HEK293 (cell line): ENCODE measurements around the gene SIRT4.

Experiments
- CTCF ChIA-PET: fragments of 350-600 bp; formaldehyde crosslinking; extraction: SDS; loops from one replicate; lab custom pipeline; 2021; ENCODE audit warnings: antibody characterized with exemption; lab: Yijun Ruan, JAX
- POLR2A ChIA-PET: fragments of 300-600 bp; formaldehyde crosslinking; extraction: SDS; loops from one replicate; lab custom pipeline; 2020; ENCODE audit warnings: antibody characterized with exemption, inconsistent platforms; lab: Yijun Ruan, JAX
- H3K27ac ChIP-seq: fragments of 200-500 bp; sonication (Bioruptor generic); 2 replicates; pipeline ENCODE4 v1.5.1; 2014; ENCODE audit warnings: low read depth, low read length, control low read depth, inconsistent platforms; ENCODE audit errors: extremely low read depth
- H3K36me3 ChIP-seq, 2 experiments: fragments of 200-500 bp in 1 of 2; sonication (Bioruptor generic) in 1 of 2; 1 replicate in 1 of 2; 2 replicates in 1 of 2; pipeline ENCODE4 v1.5.1; 2014 to 2017; ENCODE audit warnings: inconsistent platforms in 2 of 2, low read length in 2 of 2; ENCODE audit not compliant: control insufficient read depth in 2 of 2, insufficient read depth in 1 of 2
- H3K4me1 ChIP-seq: fragments of 200-500 bp; sonication (Bioruptor generic); 2 replicates; pipeline ENCODE4 v1.5.1; 2014; ENCODE audit warnings: mild to moderate bottlenecking, low read length, inconsistent platforms; ENCODE audit not compliant: control insufficient read depth, insufficient read depth
- H3K4me3 ChIP-seq: 2 replicates; pipeline ENCODE4 v1.5.1; 2011; ENCODE audit warnings: low read depth, mild to moderate bottlenecking, control low read depth, low read length, moderate library complexity
- H3K9me3 ChIP-seq: fragments of 200-500 bp; sonication (Bioruptor generic); 2 replicates; pipeline ENCODE4 v1.5.1; 2014; ENCODE audit warnings: low read depth, low read length, inconsistent platforms; ENCODE audit not compliant: control insufficient read depth, insufficient read depth
- BCL11A ChIP-seq: fragments of 450-650 bp; formaldehyde crosslinking; IDR thresholded peaks from 2 replicates; pipeline ENCODE4 v1.5.1; 2016; ENCODE audit warnings: low read depth, missing biosample characterization, missing genetic modification characterization
- HOXD13 ChIP-seq: sonication (generic); formaldehyde crosslinking; IDR thresholded peaks from 2 replicates; pipeline ENCODE4 v1.8.0; 2022; ENCODE audit warnings: missing genetic modification reagents, borderline replicate concordance
- KLF10 ChIP-seq: fragments of 450-650 bp; IDR thresholded peaks from 2 replicates; pipeline ENCODE4 v1.5.1; 2018; ENCODE audit warnings: missing biosample characterization, mild to moderate bottlenecking, missing genetic modification characterization
- TRIM28 ChIP-seq: IDR thresholded peaks from 2 replicates; pipeline ENCODE4 v1.6.1; 2011; ENCODE audit warnings: low read length, control low read depth, borderline replicate concordance
- ZBTB17 ChIP-seq: fragments of 450-650 bp; formaldehyde crosslinking; IDR thresholded peaks from 2 replicates; pipeline ENCODE4 v1.5.1; 2016; ENCODE audit warnings: missing biosample characterization, missing genetic modification characterization
- ZFP41 ChIP-seq: fragments of 450-650 bp; formaldehyde crosslinking; IDR thresholded peaks from 2 replicates; pipeline ENCODE4 v1.5.1; 2016; ENCODE audit warnings: missing biosample characterization, missing genetic modification characterization, borderline replicate concordance
- ZNF132 ChIP-seq: fragments of 450-650 bp; formaldehyde crosslinking; IDR thresholded peaks from 2 replicates; pipeline ENCODE4 v1.5.1; 2017; ENCODE audit warnings: missing biosample characterization, missing genetic modification characterization, borderline replicate concordance
- ZNF184 ChIP-seq: fragments of 450-650 bp; IDR thresholded peaks from 2 replicates; pipeline ENCODE4 v1.5.1; 2018; ENCODE audit warnings: missing biosample characterization, mild to moderate bottlenecking, missing genetic modification characterization
- ZNF292 ChIP-seq: fragments of 450-650 bp; formaldehyde crosslinking; IDR thresholded peaks from 2 replicates; pipeline ENCODE4 v1.5.1; 2016; ENCODE audit warnings: low read depth, missing biosample characterization, missing genetic modification characterization, borderline replicate concordance
- ZNF311 ChIP-seq: fragments of 450-650 bp; formaldehyde crosslinking; IDR thresholded peaks from 2 replicates; pipeline ENCODE4 v1.5.1; 2017; ENCODE audit warnings: missing biosample characterization, missing genetic modification characterization, borderline replicate concordance
- ZNF350 ChIP-seq: fragments of 450-650 bp; formaldehyde crosslinking; IDR thresholded peaks from 2 replicates; pipeline ENCODE4 v1.5.0; 2017; ENCODE audit warnings: missing biosample characterization, mild to moderate bottlenecking, missing genetic modification characterization
- ZNF394 ChIP-seq: fragments of 450-650 bp; formaldehyde crosslinking; IDR thresholded peaks from 2 replicates; pipeline ENCODE4 v1.5.1; 2016; ENCODE audit warnings: missing biosample characterization, missing genetic modification characterization, mild to moderate bottlenecking, moderate library complexity, borderline replicate concordance
- ZNF664 ChIP-seq: fragments of 450-650 bp; formaldehyde crosslinking; IDR thresholded peaks from 2 replicates; pipeline ENCODE4 v1.5.1; 2016; ENCODE audit warnings: missing biosample characterization, missing genetic modification characterization
- TF ChIP-seq, protein P1 (sequence below): fragments of 450-650 bp; formaldehyde crosslinking; IDR thresholded peaks from 2 replicates; pipeline ENCODE4 v1.5.1; 2017; ENCODE audit warnings: missing biosample characterization, missing genetic modification characterization
- TF ChIP-seq, protein P2 (sequence below): fragments of 450-650 bp; formaldehyde crosslinking; IDR thresholded peaks from 2 replicates; pipeline ENCODE4 v1.5.1; 2016; ENCODE audit warnings: missing biosample characterization, missing genetic modification characterization
- TF ChIP-seq, protein P3 (sequence below): fragments of 450-650 bp; formaldehyde crosslinking; IDR thresholded peaks from 2 replicates; pipeline ENCODE4 v1.5.1; 2016; ENCODE audit warnings: missing biosample characterization, missing genetic modification characterization, low read depth
- TF ChIP-seq, protein P4 (sequence below): fragments of 450-650 bp; formaldehyde crosslinking; IDR thresholded peaks from 2 replicates; pipeline ENCODE4 v1.5.0; 2017; ENCODE audit warnings: missing biosample characterization, missing genetic modification characterization, borderline replicate concordance
- TF ChIP-seq, protein P5 (sequence below): fragments of 450-650 bp; formaldehyde crosslinking; optimal IDR thresholded peaks from 2 replicates; pipeline ENCODE3; 2016; ENCODE audit warnings: missing biosample characterization, mild to moderate bottlenecking, missing genetic modification characterization

Gene SIRT4

DNA sequence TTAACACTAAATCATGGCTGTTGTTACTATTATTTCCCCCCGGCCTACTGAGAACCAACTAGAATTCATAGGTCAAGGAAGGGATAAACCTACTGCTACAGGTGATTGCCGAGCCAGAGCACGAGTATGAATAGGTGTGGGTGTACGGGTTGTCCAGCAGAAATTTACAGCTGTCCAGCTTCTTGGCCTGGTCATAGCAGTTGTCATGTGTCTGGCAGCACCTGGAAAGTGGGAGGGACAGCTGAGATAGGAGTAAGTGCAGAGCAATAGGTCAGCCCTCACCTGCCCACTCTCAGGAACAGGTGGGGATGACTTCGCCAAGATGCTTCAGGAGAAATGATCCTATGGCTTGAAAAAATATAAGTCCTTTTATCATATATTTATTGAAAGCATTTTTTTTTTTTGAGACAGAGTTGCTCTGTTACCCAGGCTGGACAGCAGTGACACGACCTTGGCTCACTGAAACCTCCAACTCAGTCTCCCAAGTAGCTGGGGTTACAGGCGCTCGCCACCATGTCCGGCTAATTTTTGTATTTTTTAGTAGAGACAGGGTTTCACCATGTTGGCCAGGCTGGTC is 22.8 kb downstream of the SIRT4 start:
- H3K4me3 ChIP-seq, result no peak overlapping the region
- no peaks in the 10 kb centered on the region for H3K36me3 ChIP-seq
- TF ChIP-seq, protein P1, sequence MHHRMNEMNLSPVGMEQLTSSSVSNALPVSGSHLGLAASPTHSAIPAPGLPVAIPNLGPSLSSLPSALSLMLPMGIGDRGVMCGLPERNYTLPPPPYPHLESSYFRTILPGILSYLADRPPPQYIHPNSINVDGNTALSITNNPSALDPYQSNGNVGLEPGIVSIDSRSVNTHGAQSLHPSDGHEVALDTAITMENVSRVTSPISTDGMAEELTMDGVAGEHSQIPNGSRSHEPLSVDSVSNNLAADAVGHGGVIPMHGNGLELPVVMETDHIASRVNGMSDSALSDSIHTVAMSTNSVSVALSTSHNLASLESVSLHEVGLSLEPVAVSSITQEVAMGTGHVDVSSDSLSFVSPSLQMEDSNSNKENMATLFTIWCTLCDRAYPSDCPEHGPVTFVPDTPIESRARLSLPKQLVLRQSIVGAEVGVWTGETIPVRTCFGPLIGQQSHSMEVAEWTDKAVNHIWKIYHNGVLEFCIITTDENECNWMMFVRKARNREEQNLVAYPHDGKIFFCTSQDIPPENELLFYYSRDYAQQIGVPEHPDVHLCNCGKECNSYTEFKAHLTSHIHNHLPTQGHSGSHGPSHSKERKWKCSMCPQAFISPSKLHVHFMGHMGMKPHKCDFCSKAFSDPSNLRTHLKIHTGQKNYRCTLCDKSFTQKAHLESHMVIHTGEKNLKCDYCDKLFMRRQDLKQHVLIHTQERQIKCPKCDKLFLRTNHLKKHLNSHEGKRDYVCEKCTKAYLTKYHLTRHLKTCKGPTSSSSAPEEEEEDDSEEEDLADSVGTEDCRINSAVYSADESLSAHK (tag by site-specific recombination), result no peak
- no peak for TF ChIP-seq ZFP41 (tag by site-specific recombination)
- TF ChIP-seq, protein P2, sequence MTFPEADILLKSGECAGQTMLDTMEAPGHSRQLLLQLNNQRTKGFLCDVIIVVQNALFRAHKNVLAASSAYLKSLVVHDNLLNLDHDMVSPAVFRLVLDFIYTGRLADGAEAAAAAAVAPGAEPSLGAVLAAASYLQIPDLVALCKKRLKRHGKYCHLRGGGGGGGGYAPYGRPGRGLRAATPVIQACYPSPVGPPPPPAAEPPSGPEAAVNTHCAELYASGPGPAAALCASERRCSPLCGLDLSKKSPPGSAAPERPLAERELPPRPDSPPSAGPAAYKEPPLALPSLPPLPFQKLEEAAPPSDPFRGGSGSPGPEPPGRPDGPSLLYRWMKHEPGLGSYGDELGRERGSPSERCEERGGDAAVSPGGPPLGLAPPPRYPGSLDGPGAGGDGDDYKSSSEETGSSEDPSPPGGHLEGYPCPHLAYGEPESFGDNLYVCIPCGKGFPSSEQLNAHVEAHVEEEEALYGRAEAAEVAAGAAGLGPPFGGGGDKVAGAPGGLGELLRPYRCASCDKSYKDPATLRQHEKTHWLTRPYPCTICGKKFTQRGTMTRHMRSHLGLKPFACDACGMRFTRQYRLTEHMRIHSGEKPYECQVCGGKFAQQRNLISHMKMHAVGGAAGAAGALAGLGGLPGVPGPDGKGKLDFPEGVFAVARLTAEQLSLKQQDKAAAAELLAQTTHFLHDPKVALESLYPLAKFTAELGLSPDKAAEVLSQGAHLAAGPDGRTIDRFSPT, result no peak
- TF ChIP-seq ZNF292 (tag by site-specific recombination), result no peak
- no peak for TF ChIP-seq ZNF132 (tag by site-specific recombination)
- TF ChIP-seq HOXD13 (CRISPR knock-in tag), result no peak
- no peaks in the 10 kb centered on the region for H3K4me1 ChIP-seq
- no peak overlapping the region for H3K27ac ChIP-seq
- CTCF ChIA-PET, result interaction anchor here (0.5 to 1.9 kb wide), 14 partner anchors 10 to 1289 kb away, joined by 3 to 6 read pairs (median 4); partner anchors contain the start of gene SIRT4
- POLR2A ChIA-PET, result interaction anchor here (0.5 kb wide), 1 partner anchor 390 kb away, joined by 4 read pairs; no protein-coding TSS in a partner anchor
- H3K9me3 ChIP-seq, result no peaks in the 10 kb centered on the region

DNA sequence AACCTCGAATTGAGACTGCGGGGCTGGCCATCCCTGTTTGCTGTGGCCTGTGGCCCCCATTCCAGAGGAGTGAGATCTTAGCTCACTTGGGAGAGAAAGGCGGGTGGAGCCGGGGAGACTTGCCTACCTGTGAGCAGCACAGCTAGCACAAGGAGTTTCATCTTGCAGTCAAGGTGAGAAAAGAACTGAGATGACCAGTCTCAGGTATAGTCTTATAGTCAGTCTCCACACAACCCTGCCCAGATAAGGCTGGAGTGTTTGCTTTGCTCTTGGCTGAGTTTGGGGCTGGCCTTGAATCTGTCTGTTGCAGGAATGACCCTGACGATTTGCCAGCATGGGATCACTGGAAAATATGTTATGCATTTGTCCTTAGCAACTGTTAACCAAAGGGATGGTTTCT is 25.5 kb downstream of the SIRT4 start, which contains the start of gene PLA2G1B:
TSS of gene PLA2G1B (minus strand) at position 187 of the 400 bp plus-strand sequence. CDS start at position 161, 26 bp downstream.
- no peaks in the 10 kb centered on the region for H3K36me3 ChIP-seq
- H3K27ac ChIP-seq, result no peak within 1 kb of the TSS
- ChIA-PET CTCF (interaction anchor here (0.6 to 2.4 kb wide), 13 partner anchors 8 to 322 kb away, joined by 3 to 9 read pairs (median 5); partner anchors contain the start of genes COX6A1, GATC, SIRT4 and TRIAP1), POLR2A (interaction anchor here (0.6 to 1.5 kb wide), 2 partner anchors 14 to 36 kb away, joined by 4 read pairs; partner anchors contain the start of gene RNU4-2)
- H3K9me3 ChIP-seq, result no peaks in the 10 kb centered on the region
- no peak within 1 kb of the TSS for H3K4me3 ChIP-seq
- H3K4me1 ChIP-seq, result no peaks in the 10 kb centered on the region
- TF ChIP-seq, protein P3, sequence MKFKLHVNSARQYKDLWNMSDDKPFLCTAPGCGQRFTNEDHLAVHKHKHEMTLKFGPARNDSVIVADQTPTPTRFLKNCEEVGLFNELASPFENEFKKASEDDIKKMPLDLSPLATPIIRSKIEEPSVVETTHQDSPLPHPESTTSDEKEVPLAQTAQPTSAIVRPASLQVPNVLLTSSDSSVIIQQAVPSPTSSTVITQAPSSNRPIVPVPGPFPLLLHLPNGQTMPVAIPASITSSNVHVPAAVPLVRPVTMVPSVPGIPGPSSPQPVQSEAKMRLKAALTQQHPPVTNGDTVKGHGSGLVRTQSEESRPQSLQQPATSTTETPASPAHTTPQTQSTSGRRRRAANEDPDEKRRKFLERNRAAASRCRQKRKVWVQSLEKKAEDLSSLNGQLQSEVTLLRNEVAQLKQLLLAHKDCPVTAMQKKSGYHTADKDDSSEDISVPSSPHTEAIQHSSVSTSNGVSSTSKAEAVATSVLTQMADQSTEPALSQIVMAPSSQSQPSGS (tag by site-specific recombination), result no peak
- TF ChIP-seq ZNF311, result no peak
- TF ChIP-seq KLF10 (tag by site-specific recombination), result no peak
- no peak for TF ChIP-seq ZBTB17 (tag by site-specific recombination)
- TF ChIP-seq, protein P4, sequence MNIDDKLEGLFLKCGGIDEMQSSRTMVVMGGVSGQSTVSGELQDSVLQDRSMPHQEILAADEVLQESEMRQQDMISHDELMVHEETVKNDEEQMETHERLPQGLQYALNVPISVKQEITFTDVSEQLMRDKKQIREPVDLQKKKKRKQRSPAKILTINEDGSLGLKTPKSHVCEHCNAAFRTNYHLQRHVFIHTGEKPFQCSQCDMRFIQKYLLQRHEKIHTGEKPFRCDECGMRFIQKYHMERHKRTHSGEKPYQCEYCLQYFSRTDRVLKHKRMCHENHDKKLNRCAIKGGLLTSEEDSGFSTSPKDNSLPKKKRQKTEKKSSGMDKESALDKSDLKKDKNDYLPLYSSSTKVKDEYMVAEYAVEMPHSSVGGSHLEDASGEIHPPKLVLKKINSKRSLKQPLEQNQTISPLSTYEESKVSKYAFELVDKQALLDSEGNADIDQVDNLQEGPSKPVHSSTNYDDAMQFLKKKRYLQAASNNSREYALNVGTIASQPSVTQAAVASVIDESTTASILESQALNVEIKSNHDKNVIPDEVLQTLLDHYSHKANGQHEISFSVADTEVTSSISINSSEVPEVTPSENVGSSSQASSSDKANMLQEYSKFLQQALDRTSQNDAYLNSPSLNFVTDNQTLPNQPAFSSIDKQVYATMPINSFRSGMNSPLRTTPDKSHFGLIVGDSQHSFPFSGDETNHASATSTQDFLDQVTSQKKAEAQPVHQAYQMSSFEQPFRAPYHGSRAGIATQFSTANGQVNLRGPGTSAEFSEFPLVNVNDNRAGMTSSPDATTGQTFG (tag by site-specific recombination), result no peak
- TF ChIP-seq, protein P5, sequence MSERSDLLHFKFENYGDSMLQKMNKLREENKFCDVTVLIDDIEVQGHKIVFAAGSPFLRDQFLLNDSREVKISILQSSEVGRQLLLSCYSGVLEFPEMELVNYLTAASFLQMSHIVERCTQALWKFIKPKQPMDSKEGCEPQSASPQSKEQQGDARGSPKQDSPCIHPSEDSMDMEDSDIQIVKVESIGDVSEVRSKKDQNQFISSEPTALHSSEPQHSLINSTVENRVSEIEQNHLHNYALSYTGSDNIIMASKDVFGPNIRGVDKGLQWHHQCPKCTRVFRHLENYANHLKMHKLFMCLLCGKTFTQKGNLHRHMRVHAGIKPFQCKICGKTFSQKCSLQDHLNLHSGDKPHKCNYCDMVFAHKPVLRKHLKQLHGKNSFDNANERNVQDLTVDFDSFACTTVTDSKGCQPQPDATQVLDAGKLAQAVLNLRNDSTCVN (tag by site-specific recombination), result no peak
- TF ChIP-seq TRIM28, result no peak
- TF ChIP-seq BCL11A (tag by site-specific recombination), result no peak
- no peak for TF ChIP-seq ZNF394 (tag by site-specific recombination)
- TF ChIP-seq ZNF350 (tag by site-specific recombination), result no peak
- TF ChIP-seq ZNF664, result no peak
- TF ChIP-seq ZNF184 (tag by site-specific recombination), result no peak
- TF ChIP-seq, all 188 proteins: peak for 0
